ENCODE results near the gene NPAS3.

DNA sequence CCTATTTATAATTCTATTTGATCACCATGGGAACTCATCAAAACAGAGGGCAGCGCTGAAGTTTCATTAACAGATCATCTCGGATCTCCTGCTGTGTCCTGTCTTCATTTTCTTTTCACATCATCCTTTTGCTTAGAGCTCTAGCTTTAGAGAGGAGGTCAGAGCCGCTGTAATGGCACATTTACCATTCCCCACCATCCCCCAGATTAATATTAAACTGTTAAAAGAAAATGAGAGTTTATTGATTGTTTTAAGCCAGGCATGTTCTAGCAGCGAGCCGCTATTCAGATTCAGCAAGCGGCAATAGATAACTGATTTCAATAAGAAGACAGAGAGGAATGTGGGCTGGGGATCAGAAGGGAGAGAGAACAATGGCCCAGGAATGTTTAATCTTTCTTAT is 703.4 kb downstream of the NPAS3 start:
- TF ChIP-seq CTCF (IDR thresholded peaks at IDR 0.05) (no peak), POLR2A (IDR thresholded peaks at IDR 0.05) (no peak)
